HepG2 (cell line): ENCODE results near the gene GALNT15. TPM values are rescaled to one million over a fixed set of nuclear protein-coding genes. Genes with fewer than 3 reads are reported as not detected.
A peak's percentile ranks its signal among the peaks of the same experiment; 100 is the strongest.

ENCODE experiments used
- BCL6 ChIP-seq: IDR thresholded peaks from 2 replicates; pipeline ENCODE4 v1.6.1; 2016; ENCODE audit warnings: missing genetic modification reagents, missing compliant biosample characterization
- FLYWCH1 ChIP-seq: sonication (generic); formaldehyde crosslinking; IDR thresholded peaks from 2 replicates; pipeline ENCODE4 v1.8.1; 2023; ENCODE audit warnings: mild to moderate bottlenecking, missing genetic modification reagents
- HNRNPUL1 ChIP-seq: fragments of 200-400 bp; formaldehyde crosslinking; IDR thresholded peaks from 2 replicates; pipeline ENCODE4 v1.6.1; 2017; ENCODE audit warnings: low read depth, mild to moderate bottlenecking, low read length, moderate library complexity
- MAFK ChIP-seq, 2 experiments: IDR thresholded peaks in 1 of 2; conservative IDR thresholded peaks in 1 of 2; 2 replicates each; pipeline ENCODE4 v1.6.1; 2011; ENCODE audit warnings: improper control_type of control experiment in 2 of 2, low read length in 2 of 2
- MEIS1 ChIP-seq: sonication (generic); formaldehyde crosslinking; IDR thresholded peaks from 2 replicates; pipeline ENCODE4 v1.9.0; 2021; ENCODE audit warnings: mild to moderate bottlenecking, missing genetic modification reagents, moderate library complexity, borderline replicate concordance
- NAIF1 ChIP-seq: sonication (generic); formaldehyde crosslinking; IDR thresholded peaks from 2 replicates; pipeline ENCODE4 v1.5.0; 2020; ENCODE audit warnings: mild to moderate bottlenecking, missing genetic modification reagents, borderline replicate concordance
- NFE2L2 ChIP-seq: fragments of 150-350 bp; IDR thresholded peaks from 2 replicates; pipeline ENCODE4 v1.6.1; 2014; ENCODE audit warnings: low read length
- ONECUT2 ChIP-seq: sonication (generic); formaldehyde crosslinking; IDR thresholded peaks from 2 replicates; pipeline ENCODE4 v1.4.0; 2020; ENCODE audit warnings: missing genetic modification reagents
- PCBP2 ChIP-seq: fragments of 200-400 bp; formaldehyde crosslinking; optimal IDR thresholded peaks from 2 replicates; pipeline ENCODE3; 2018; ENCODE audit warnings: low read length, low read depth; ENCODE audit not compliant: poor library complexity, severe bottlenecking
- RFXANK ChIP-seq: IDR thresholded peaks from 2 replicates; pipeline ENCODE4 v1.6.1; 2016
- RXRA ChIP-seq: sonication (generic); formaldehyde crosslinking; IDR thresholded peaks from 2 replicates; pipeline ENCODE4 v1.5.1; 2020; ENCODE audit warnings: missing genetic modification reagents
- ZNF703 ChIP-seq: sonication (generic); formaldehyde crosslinking; IDR thresholded peaks from 2 replicates; pipeline ENCODE4 v1.5.1; 2020; ENCODE audit warnings: missing genetic modification reagents, mild to moderate bottlenecking, moderate library complexity, borderline replicate concordance
- polyA plus RNA-seq, 8 experiments: library from polyadenylated mRNA; depleted of rRNA in 3 of 8; stranded (reverse) in 7 of 8; unstranded in 1 of 8; fragments of >200 nt; fragmentation: Illumina TruSeq in 4 of 8; extraction: Trizol in 4 of 8; gene quantifications; 2 replicates each; pipeline versions ENCODE4 v1.2.1 to v1.2.3, GENCODE V29; 2011 to 2016; ENCODE audit warnings: low read depth in 4 of 8, missing spikeins in 1 of 8, mixed read lengths in 1 of 8; ENCODE audit not compliant: insufficient read depth in 1 of 8
- total RNA-seq, 5 experiments: library from RNA; depleted of rRNA; stranded (reverse); fragments of >200 nt; fragmentation: Illumina TruSeq; extraction: Trizol; gene quantifications; 2 replicates each; pipeline ENCODE4 v1.2.3, GENCODE V29; 2016; ENCODE audit warnings: low read depth in 1 of 5
- TF ChIP-seq, protein P1 (sequence below), 2 experiments: sonication (generic) in 1 of 2; formaldehyde crosslinking in 1 of 2; IDR thresholded peaks; 2 replicates each; pipeline versions ENCODE4 v1.4.0 to v1.6.1; 2018 to 2020; ENCODE audit warnings: missing genetic modification reagents in 2 of 2, borderline replicate concordance in 1 of 2, low read depth in 1 of 2, mild to moderate bottlenecking in 1 of 2, missing biosample characterization in 1 of 2
- TF ChIP-seq, protein P2 (sequence below): IDR thresholded peaks from 2 replicates; pipeline ENCODE4 v1.4.0; 2020; ENCODE audit warnings: mild to moderate bottlenecking, missing genetic modification reagents
- TF ChIP-seq, protein P3 (sequence below): sonication (generic); formaldehyde crosslinking; IDR thresholded peaks from 2 replicates; pipeline ENCODE4 v1.5.0; 2020; ENCODE audit warnings: missing genetic modification reagents
- TF ChIP-seq, protein P4 (sequence below): sonication (generic); formaldehyde crosslinking; IDR thresholded peaks from 2 replicates; pipeline ENCODE4 v1.5.1; 2020; ENCODE audit warnings: mild to moderate bottlenecking, missing genetic modification reagents, borderline replicate concordance
- TF ChIP-seq, protein P5 (sequence below): IDR thresholded peaks from 2 replicates; pipeline ENCODE4 v1.6.1; 2016; ENCODE audit warnings: missing genetic modification reagents, missing compliant biosample characterization
- TF ChIP-seq, protein P6 (sequence below): sonication (generic); formaldehyde crosslinking; IDR thresholded peaks from 2 replicates; pipeline ENCODE4 v1.5.1; 2020; ENCODE audit warnings: mild to moderate bottlenecking, moderate library complexity, missing genetic modification reagents

The GALNT15 gene
- total and polyA plus RNA-seq, 2 of the 13 experiments (the other 11 are each of a cell fraction or from before 2014, with no cell fraction given): 0.02 to 0.04 TPM

DNA sequence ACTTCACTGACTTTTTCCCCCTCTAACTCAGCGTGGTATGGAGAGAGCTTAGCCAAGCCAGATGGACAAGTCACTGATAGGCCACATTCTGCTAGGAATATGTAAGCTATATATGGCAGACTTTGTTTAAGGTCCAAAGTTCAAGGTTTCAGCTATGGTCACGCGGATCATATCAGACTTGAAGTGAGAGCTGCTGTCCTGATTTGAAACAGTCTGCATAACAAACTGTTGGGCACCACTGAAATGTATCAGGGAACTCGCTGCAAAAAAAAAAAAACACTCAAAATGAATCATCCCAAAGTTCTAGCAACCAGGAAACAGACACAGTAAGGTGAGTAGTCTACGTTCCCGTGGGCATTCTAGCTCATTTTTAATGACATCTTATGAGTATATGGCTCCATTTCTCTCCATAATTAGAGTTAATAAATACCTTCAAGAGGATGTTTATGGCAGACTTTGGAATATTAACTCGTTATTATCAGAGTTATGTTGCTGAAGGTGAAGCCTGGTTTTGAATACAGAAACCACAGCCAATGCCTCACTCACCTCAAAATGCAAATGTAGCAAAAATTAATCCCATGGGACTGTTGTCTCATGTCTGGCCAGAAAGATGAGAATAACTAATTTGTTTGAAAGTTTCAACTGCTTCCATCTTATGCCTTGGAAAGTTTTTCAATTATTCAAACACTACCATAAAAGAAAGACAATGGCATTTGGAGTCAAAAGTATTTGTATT is 77.9 kb downstream of the GALNT15 start (continued):
- TF ChIP-seq BCL6: 0 out of 2 replicates have a peak, but pooled peaks have one; percentile 11
- TF ChIP-seq, protein P1, sequence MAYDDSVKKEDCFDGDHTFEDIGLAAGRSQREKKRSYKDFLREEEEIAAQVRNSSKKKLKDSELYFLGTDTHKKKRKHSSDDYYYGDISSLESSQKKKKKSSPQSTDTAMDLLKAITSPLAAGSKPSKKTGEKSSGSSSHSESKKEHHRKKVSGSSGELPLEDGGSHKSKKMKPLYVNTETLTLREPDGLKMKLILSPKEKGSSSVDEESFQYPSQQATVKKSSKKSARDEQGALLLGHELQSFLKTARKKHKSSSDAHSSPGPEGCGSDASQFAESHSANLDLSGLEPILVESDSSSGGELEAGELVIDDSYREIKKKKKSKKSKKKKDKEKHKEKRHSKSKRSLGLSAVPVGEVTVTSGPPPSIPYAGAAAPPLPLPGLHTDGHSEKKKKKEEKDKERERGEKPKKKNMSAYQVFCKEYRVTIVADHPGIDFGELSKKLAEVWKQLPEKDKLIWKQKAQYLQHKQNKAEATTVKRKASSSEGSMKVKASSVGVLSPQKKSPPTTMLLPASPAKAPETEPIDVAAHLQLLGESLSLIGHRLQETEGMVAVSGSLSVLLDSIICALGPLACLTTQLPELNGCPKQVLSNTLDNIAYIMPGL (CRISPR knock-in tag; IDR thresholded peaks at IDR 0.05; ENCODE audit: borderline replicate concordance in 1 of 2, low read depth in 1 of 2): no peak
- TF ChIP-seq, protein P2, sequence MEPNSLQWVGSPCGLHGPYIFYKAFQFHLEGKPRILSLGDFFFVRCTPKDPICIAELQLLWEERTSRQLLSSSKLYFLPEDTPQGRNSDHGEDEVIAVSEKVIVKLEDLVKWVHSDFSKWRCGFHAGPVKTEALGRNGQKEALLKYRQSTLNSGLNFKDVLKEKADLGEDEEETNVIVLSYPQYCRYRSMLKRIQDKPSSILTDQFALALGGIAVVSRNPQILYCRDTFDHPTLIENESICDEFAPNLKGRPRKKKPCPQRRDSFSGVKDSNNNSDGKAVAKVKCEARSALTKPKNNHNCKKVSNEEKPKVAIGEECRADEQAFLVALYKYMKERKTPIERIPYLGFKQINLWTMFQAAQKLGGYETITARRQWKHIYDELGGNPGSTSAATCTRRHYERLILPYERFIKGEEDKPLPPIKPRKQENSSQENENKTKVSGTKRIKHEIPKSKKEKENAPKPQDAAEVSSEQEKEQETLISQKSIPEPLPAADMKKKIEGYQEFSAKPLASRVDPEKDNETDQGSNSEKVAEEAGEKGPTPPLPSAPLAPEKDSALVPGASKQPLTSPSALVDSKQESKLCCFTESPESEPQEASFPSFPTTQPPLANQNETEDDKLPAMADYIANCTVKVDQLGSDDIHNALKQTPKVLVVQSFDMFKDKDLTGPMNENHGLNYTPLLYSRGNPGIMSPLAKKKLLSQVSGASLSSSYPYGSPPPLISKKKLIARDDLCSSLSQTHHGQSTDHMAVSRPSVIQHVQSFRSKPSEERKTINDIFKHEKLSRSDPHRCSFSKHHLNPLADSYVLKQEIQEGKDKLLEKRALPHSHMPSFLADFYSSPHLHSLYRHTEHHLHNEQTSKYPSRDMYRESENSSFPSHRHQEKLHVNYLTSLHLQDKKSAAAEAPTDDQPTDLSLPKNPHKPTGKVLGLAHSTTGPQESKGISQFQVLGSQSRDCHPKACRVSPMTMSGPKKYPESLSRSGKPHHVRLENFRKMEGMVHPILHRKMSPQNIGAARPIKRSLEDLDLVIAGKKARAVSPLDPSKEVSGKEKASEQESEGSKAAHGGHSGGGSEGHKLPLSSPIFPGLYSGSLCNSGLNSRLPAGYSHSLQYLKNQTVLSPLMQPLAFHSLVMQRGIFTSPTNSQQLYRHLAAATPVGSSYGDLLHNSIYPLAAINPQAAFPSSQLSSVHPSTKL: peak; percentile 85
- no peak for TF ChIP-seq ONECUT2 (CRISPR knock-in tag)
- TF ChIP-seq MEIS1: no peak
- TF ChIP-seq ZNF703 (CRISPR knock-in tag): no peak
- no peak for TF ChIP-seq NFE2L2
- no peak for TF ChIP-seq RFXANK (CRISPR knock-in tag)
- TF ChIP-seq, protein P3, sequence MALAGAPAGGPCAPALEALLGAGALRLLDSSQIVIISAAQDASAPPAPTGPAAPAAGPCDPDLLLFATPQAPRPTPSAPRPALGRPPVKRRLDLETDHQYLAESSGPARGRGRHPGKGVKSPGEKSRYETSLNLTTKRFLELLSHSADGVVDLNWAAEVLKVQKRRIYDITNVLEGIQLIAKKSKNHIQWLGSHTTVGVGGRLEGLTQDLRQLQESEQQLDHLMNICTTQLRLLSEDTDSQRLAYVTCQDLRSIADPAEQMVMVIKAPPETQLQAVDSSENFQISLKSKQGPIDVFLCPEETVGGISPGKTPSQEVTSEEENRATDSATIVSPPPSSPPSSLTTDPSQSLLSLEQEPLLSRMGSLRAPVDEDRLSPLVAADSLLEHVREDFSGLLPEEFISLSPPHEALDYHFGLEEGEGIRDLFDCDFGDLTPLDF: no peak
- no peak for TF ChIP-seq PCBP2
- no peak for TF ChIP-seq NAIF1
- peak; percentile 52 to 56 for TF ChIP-seq MAFK (conservative IDR thresholded peaks at IDR 0.05 in 1 of 2, IDR thresholded peaks at IDR 0.05 in 1 of 2; ENCODE audit: low read length in 2 of 2)
- TF ChIP-seq, protein P4, sequence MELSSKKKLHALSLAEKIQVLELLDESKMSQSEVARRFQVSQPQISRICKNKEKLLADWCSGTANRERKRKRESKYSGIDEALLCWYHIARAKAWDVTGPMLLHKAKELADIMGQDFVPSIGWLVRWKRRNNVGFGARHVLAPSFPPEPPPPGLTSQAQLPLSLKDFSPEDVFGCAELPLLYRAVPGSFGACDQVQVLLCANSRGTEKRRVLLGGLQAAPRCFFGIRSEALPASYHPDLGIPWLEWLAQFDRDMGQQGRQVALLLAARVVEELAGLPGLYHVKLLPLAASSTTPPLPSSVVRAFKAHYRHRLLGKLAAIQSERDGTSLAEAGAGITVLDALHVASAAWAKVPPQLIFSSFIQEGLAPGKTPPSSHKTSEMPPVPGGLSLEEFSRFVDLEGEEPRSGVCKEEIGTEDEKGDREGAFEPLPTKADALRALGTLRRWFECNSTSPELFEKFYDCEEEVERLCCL: 0 out of 2 replicates have a peak, but pooled peaks have one; percentile 30
- no peak for TF ChIP-seq HNRNPUL1
- TF ChIP-seq FLYWCH1 (CRISPR knock-in tag): no peak
- TF ChIP-seq, protein P5, sequence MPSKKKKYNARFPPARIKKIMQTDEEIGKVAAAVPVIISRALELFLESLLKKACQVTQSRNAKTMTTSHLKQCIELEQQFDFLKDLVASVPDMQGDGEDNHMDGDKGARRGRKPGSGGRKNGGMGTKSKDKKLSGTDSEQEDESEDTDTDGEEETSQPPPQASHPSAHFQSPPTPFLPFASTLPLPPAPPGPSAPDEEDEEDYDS (CRISPR knock-in tag): peak; percentile 55; the same call in 1 of the 2 replicates
- TF ChIP-seq, protein P6, sequence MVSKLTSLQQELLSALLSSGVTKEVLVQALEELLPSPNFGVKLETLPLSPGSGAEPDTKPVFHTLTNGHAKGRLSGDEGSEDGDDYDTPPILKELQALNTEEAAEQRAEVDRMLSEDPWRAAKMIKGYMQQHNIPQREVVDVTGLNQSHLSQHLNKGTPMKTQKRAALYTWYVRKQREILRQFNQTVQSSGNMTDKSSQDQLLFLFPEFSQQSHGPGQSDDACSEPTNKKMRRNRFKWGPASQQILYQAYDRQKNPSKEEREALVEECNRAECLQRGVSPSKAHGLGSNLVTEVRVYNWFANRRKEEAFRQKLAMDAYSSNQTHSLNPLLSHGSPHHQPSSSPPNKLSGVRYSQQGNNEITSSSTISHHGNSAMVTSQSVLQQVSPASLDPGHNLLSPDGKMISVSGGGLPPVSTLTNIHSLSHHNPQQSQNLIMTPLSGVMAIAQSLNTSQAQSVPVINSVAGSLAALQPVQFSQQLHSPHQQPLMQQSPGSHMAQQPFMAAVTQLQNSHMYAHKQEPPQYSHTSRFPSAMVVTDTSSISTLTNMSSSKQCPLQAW (CRISPR knock-in tag): peak; percentile 65; the same call in 1 of the 2 replicates
- no peak for TF ChIP-seq RXRA (CRISPR knock-in tag)
